H1 (cell line): ENCODE results near the gene MRPL36. TPM values are rescaled to one million over a fixed set of nuclear protein-coding genes. Genes with fewer than 3 reads are reported as not detected.

Experiments
- SIN3A ChIP-seq, 2 experiments: IDR thresholded peaks in 1 of 2; conservative IDR thresholded peaks in 1 of 2; 2 replicates each; pipeline ENCODE4 v1.6.1; 2011 to 2012; ENCODE audit warnings: low read length in 2 of 2, improper control_type of control experiment in 1 of 2, low read depth in 1 of 2, mild to moderate bottlenecking in 1 of 2
- polyA plus RNA-seq, 7 experiments: library from polyadenylated mRNA; depleted of rRNA in 3 of 7; stranded (reverse) in 5 of 7; unstranded in 2 of 7; fragments of >200 nt in 5 of 7; fragments of 200-250 nt in 2 of 7; gene quantifications; 1 replicate in 5 of 7; 2 replicates in 1 of 7; 4 replicates in 1 of 7; pipeline versions ENCODE4 v1.2.1 to v1.2.3, GENCODE V29; 2011 to 2013; ENCODE audit warnings: missing spikeins in 2 of 7, mixed read lengths in 2 of 7
- total RNA-seq: library from RNA; stranded (reverse); fragmentation: NEBNext Ultra II Directional; extraction: Animal tissue kit (Norgen Biotek cat#: 25700); gene quantifications from 2 replicates; pipeline ENCODE4 v1.2.1, GENCODE V29; 2021

MRPL36 gene
- total and polyA plus RNA-seq, 2 of the 8 experiments (the other 6 are each of a cell fraction or from before 2014, with no cell fraction given), result 56.3 to 81.5 TPM

DNA sequence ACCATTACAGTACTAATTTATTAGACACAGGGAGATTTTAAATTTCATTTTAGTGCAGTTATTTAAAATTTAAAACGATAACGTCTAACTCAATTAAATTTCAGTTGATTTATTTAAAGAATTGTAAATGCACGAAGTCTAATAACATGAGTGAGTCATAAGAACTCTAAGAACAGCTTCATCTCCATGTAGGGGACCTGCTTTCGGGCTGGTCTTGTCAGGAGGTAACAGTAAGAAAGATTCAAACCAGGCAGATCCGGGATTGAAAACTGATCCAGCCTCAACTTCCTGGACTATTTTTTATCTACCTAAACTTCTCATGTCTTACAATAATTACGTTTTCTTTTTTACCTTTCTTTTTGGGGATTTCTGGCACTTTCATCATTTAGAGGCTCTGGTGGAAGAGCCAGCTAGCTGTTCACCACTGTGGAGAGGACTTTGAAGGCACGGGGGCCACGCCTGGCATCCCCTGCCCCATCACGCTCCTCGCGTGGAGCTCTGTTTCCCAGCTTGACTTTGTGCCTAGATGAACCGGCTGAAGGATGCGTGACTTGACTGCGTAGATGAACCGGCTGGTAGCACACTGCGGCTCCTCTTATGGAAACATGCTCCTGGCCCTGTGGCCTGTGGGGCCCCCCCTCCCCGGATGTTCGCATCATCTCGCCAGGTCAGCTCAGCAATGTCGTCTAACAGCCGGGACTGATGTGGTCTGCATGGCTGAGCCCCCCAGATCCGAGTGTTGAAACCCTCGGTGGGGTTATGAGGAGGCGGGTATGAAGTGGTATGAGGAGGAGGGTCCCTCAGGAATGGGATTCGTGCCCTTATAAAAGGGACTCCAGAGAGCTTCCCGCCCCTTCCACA, 27.6 kb upstream of the MRPL36 start (continued):
- no peak for TF ChIP-seq SIN3A (conservative IDR thresholded peaks at IDR 0.05 in 1 of 2, IDR thresholded peaks at IDR 0.05 in 1 of 2; ENCODE audit: low read depth in 1 of 2, low read length in 2 of 2)
